Psoas muscle (tissue), 8 donors: ENCODE measurements around the gene C18orf63. TPM values are rescaled to one million over a fixed set of nuclear protein-coding genes. Genes with fewer than 3 reads are reported as not detected.

Source experiments
- ATAC-seq, 4 donors: fragments of 200-7000 bp; cut with Tn5 transposase; one replicate each; pipeline ENCODE4 v1.9.1; 2020; ENCODE audit warnings: moderate library complexity in 3 of 4, mild to moderate bottlenecking in 2 of 4
- DNase-seq, 2 donors: peaks; one replicate each; pipeline ENCODE4 v3.0.0-alpha.2; 2020
- H3K27ac ChIP-seq: fragments of 200-600 bp; one replicate; pipeline ENCODE4 v1.8.0; 2022
- H3K27me3 ChIP-seq, 3 donors: fragments of 200-600 bp in 1 of 3; one replicate each; pipeline versions ENCODE4 v1.6.1 to v1.8.0; 2013 to 2022; ENCODE audit warnings: low read length in 2 of 3, mild to moderate bottlenecking in 2 of 3, moderate library complexity in 1 of 3; ENCODE audit not compliant: insufficient read depth in 3 of 3
- H3K36me3 ChIP-seq, 2 donors: fragments of 200-600 bp in 1 of 2; one replicate each; pipeline versions ENCODE4 v1.6.1 to v1.8.0; 2013 to 2022; ENCODE audit warnings: low read depth in 1 of 2, mild to moderate bottlenecking in 1 of 2, moderate library complexity in 1 of 2; ENCODE audit not compliant: insufficient read depth in 1 of 2
- H3K4me1 ChIP-seq: fragments of 200-600 bp; one replicate; pipeline ENCODE4 v1.8.0; 2022
- H3K4me3 ChIP-seq: fragments of 200-600 bp; one replicate; pipeline ENCODE4 v1.8.0; 2022; ENCODE audit warnings: mild to moderate bottlenecking
- H3K9me3 ChIP-seq: fragments of 200-600 bp; one replicate; pipeline ENCODE4 v1.8.0; 2022
- WGBS, 3 donors: extraction: QIAGEN DNeasy Blood & Tissue Kit; methylation state at CpG; one replicate each; pipeline versions ENCODE4 v1.1.6 to v1.1.7; 2013; 5-methylcytosine and 5-hydroxymethylcytosine counted together
- intact Hi-C, 2 donors: fragments of 100-400 bp; cut with DNase I; formaldehyde crosslinking; loops; one replicate each; pipeline versions ENCODE4 v1.11.0 to v1.14.2; 2022
- polyA plus RNA-seq, 3 donors: library from polyadenylated mRNA; stranded (reverse); fragments of 200-250 nt; gene quantifications; one replicate each; pipeline ENCODE4 v1.2.3, GENCODE V29; 2013
- total RNA-seq, 4 donors: library from RNA; stranded (reverse); fragmentation: NEBNext Ultra II Directional in 2 of 4; extraction: Animal tissue kit (Norgen Biotek cat#: 25700) in 2 of 4; gene quantifications; one replicate each; pipeline versions ENCODE4 v1.2.1 to v1.2.4, GENCODE V29; 2021 to 2023
- TF ChIP-seq, protein P1 (sequence below): fragments of 200-600 bp; IDR thresholded peaks from one replicate; pipeline ENCODE4 v1.8.0; 2022; ENCODE audit warnings: antibody characterized with exemption
- donor health status: healthy with polysubstance abuse.
- donor health status: DM: no; HTN: no; CAD: no; lungs with moderate emphysema.
- donor health status: Bipolar disorder and iron deficiency.
- donor health status: healthy.
- donor health status: DM: yes; HTN: yes; CAD: no.
- donor health status: DM: no; HTN: no; CAD: no.
- donor health status: DM: no; HTN: no; CAD: no.
- donor health status: DM: yes; HTN: yes; CAD: no.

Gene C18orf63
- total and polyA plus RNA-seq, 7 donors: not detected

DNA sequence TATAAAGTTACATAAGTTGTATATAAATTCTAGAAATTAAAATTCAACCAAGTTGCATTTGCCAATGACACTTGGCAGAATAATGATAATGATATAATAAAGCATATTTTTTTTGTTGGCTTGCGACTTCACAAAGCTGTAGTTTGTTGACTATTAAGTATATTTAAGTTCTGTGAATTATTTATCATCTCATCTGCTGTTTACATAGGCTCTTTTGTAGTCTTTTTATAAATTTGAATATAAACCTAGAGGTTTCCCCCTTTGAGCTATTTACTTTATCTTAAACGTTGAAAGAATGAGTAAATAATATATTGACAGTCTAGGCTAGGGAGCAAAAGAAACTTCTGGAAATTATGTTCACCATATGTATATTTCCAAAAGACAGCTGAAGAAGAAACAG is 32.9 kb downstream of the C18orf63 start:
- TF ChIP-seq, protein P1, sequence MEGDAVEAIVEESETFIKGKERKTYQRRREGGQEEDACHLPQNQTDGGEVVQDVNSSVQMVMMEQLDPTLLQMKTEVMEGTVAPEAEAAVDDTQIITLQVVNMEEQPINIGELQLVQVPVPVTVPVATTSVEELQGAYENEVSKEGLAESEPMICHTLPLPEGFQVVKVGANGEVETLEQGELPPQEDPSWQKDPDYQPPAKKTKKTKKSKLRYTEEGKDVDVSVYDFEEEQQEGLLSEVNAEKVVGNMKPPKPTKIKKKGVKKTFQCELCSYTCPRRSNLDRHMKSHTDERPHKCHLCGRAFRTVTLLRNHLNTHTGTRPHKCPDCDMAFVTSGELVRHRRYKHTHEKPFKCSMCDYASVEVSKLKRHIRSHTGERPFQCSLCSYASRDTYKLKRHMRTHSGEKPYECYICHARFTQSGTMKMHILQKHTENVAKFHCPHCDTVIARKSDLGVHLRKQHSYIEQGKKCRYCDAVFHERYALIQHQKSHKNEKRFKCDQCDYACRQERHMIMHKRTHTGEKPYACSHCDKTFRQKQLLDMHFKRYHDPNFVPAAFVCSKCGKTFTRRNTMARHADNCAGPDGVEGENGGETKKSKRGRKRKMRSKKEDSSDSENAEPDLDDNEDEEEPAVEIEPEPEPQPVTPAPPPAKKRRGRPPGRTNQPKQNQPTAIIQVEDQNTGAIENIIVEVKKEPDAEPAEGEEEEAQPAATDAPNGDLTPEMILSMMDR: no peak
- 73 to 83% (median 79%) methylated on average over 2 of the region's 2 CpGs for WGBS, 3 donors
- Histone ChIP-seq H3K36me3 (no peaks in the 10 kb centered on the region), H3K4me3 (no peak overlapping the region), H3K27me3 (no peaks in the 10 kb centered on the region), H3K27ac (no peak overlapping the region), H3K9me3 (no peaks in the 10 kb centered on the region), H3K4me1 (no peaks in the 10 kb centered on the region)
- ATAC-seq (no peak), DNase-seq (no peak)
- intact Hi-C loops: loop anchor here in 1 of 2 donors (10.0 kb wide), 1 partner anchor 196 kb away; no protein-coding TSS in a partner anchor

DNA sequence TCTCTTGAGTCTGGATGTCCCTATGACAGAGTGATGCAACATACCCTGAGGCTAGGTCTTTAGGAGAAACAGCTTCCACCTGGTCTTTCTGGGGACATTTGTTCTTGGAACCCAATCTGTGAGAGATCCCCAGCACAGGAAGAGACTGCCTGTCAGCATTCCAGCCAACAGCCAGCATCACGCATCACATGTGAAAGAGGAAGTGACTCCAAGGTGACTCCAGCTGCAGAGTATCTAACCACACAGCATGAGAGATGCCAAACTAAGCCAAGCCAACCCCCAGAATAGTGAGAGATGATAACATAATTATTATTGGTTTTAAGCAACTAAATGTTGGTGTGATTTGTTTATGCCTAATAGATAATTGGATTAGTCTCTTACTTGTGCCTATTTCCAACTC is 35.7 kb downstream of the C18orf63 start:
- Histone ChIP-seq H3K4me1 (no peaks in the 10 kb centered on the region), H3K36me3 (no peaks in the 10 kb centered on the region), H3K27ac (no peak overlapping the region), H3K27me3 (no peaks in the 10 kb centered on the region), H3K4me3 (no peak overlapping the region), H3K9me3 (no peaks in the 10 kb centered on the region)
- 41 to 48% (median 42%) methylated on average over 1 of the region's 1 CpG for WGBS, 3 donors
- TF ChIP-seq, protein P1: no peak
- no peak for DNase-seq
- intact Hi-C loops: loop anchor here (5.0 kb wide), 2 partner anchors 126 to 141 kb away; no protein-coding TSS in a partner anchor
- no peak for ATAC-seq

DNA sequence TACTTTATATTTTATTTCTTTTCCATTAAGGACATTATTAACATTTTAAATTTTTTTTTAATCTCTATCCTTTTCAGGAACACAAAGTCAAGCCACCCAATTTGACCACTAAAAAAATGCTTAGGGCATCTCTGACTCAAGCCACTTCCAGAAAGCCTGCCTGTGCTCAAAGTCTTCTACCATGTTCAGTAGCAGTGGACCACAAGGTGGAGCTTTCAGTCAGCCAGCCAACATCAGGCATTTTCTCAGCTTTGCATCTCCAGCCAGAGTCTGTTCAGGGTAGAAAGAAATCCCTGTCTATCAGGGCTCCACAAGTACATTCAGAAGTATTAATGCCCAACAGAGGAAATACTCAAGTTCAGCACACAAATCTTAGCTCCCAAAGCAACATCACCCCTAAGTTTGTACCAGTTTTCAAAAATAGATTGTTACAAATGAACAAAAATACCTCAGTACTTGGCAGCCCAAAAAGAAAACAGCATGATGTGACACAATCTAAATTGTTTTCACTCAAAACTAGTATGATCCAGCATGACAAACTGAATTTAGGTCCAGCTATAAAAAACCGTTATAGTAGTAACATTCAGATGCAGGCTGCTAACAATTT is 37.6 kb downstream of the C18orf63 start:
- ATAC-seq (peak; percentile 51 to 74 (median 52)), DNase-seq (no peak)
- no peaks in the 10 kb centered on the region for H3K27me3 ChIP-seq
- H3K4me3 ChIP-seq: no peak overlapping the region
- no peaks in the 10 kb centered on the region for H3K4me1 ChIP-seq
- no peak overlapping the region for H3K27ac ChIP-seq
- H3K9me3 ChIP-seq: no peaks in the 10 kb centered on the region
- intact Hi-C loops: loop anchor here (2.0 to 5.0 kb wide), 4 partner anchors 124 to 200 kb away; no protein-coding TSS in a partner anchor
- WGBS, 3 donors: 33 to 58% (median 37%) methylated on average over 1 of the region's 1 CpG
- no peaks in the 10 kb centered on the region for H3K36me3 ChIP-seq
- TF ChIP-seq, protein P1: peak; percentile 63

DNA sequence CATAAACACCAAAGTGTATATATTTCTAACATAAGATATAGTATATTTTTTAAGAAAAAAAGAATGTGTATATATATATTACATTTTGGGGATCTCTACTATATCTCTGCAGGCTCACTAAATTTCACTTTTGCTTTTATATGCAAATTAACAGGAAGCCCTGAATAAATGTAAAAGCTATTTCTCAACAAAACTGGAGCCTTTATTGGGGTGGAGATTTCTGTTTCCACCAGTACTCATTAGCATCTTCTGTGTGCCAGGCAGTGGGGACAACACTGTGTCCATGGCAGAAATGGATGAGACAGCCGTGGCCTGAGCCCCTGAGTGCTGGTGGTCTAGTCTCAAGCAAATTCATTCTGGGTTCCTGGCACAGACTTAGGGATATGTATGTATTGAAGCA is 41.3 kb downstream of the C18orf63 start:
- intact Hi-C loops: no loop called here
- H3K27ac ChIP-seq: no peak overlapping the region
- H3K4me3 ChIP-seq: no peak overlapping the region
- TF ChIP-seq, protein P1: no peak
- H3K4me1 ChIP-seq: no peaks in the 10 kb centered on the region
- no peaks in the 10 kb centered on the region for H3K9me3 ChIP-seq
- 73 to 83% (median 77%) methylated on average over 1 of the region's 1 CpG for WGBS, 3 donors
- no peak for ATAC-seq
- no peaks in the 10 kb centered on the region for H3K27me3 ChIP-seq
- DNase-seq: no peak
- H3K36me3 ChIP-seq: no peaks in the 10 kb centered on the region
